HL-60 (cell line): Measurements from ENCODE around the gene PDE4A.

Source experiments
- DNase-seq, 2 experiments: peaks; one replicate each; pipeline ENCODE4 v3.0.0-alpha.2; 2010 to 2020; ENCODE audit warnings: low read depth in 1 of 2, low spot score in 1 of 2
- H3K27ac ChIP-seq: fragments of 250-450 bp; sonication (Bioruptor Pico); replicated peaks from 2 replicates; pipeline ENCODE4 v1.5.1; 2020; ENCODE audit warnings: mild to moderate bottlenecking, moderate library complexity
- H3K27me3 ChIP-seq: fragments of 250-450 bp; sonication (Bioruptor Pico); 2 replicates; pipeline ENCODE4 v1.5.1; 2021; ENCODE audit warnings: mild to moderate bottlenecking, moderate library complexity; ENCODE audit not compliant: insufficient read depth, poor library complexity, severe bottlenecking
- H3K4me3 ChIP-seq: replicated peaks from 2 replicates; pipeline ENCODE4 v1.5.1; 2011; ENCODE audit warnings: mild to moderate bottlenecking, control low read depth, low read length; ENCODE audit not compliant: insufficient read depth
- CTCF ChIP-seq: IDR thresholded peaks from one replicate; pipeline ENCODE4 v1.5.1; 2011; ENCODE audit warnings: low read length, control low read depth, inconsistent platforms; ENCODE audit not compliant: insufficient read depth
- GABPA ChIP-seq: IDR thresholded peaks from 2 replicates; pipeline ENCODE4 v1.6.1; 2012; ENCODE audit warnings: low read depth
- POLR2AphosphoS5 ChIP-seq: IDR thresholded peaks from 2 replicates; pipeline ENCODE4 v1.6.1; 2012; ENCODE audit warnings: low read depth
- SPI1 ChIP-seq: IDR thresholded peaks from 2 replicates; pipeline ENCODE4 v1.6.1; 2012; ENCODE audit warnings: low read depth, mild to moderate bottlenecking, borderline replicate concordance
- TF ChIP-seq, protein P1 (sequence below): IDR thresholded peaks from 2 replicates; pipeline ENCODE4 v1.6.1; 2012; ENCODE audit warnings: low read depth; ENCODE audit not compliant: insufficient replicate concordance

PDE4A gene

DNA sequence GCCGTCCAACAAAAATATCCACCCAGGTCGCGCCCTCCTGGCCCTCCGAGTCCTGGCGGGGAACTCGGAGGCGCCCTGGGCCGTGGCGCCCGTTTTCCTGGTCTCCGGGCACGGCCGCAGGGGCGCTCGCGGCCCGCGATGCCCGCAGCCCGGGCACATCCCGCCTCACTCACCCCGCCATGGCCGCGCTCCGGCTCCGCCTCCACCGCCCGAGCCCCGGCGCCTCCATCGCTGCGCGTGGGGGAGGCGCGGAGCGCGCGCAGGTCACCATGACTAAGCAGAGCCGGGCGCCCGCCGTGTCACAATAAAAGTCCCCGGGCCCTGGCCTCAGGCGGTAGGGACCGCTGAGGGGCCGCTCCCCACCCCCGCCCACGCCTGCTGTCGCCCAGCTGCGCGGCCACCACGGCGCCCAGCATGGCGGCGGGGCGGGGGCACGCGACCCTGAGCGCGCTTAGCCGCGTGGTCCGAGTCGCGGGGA, 82.2 kb downstream of the PDE4A start:
- peak; percentile 90 to 95 for DNase-seq
- H3K4me3 ChIP-seq: peak overlapping the region; percentile 65
- peak overlapping the region; percentile 100 for H3K27ac ChIP-seq
- H3K27me3 ChIP-seq: no peaks in the 10 kb centered on the region
- TF ChIP-seq POLR2AphosphoS5: peak; percentile 75
- no peak for TF ChIP-seq SPI1
- TF ChIP-seq, protein P1, sequence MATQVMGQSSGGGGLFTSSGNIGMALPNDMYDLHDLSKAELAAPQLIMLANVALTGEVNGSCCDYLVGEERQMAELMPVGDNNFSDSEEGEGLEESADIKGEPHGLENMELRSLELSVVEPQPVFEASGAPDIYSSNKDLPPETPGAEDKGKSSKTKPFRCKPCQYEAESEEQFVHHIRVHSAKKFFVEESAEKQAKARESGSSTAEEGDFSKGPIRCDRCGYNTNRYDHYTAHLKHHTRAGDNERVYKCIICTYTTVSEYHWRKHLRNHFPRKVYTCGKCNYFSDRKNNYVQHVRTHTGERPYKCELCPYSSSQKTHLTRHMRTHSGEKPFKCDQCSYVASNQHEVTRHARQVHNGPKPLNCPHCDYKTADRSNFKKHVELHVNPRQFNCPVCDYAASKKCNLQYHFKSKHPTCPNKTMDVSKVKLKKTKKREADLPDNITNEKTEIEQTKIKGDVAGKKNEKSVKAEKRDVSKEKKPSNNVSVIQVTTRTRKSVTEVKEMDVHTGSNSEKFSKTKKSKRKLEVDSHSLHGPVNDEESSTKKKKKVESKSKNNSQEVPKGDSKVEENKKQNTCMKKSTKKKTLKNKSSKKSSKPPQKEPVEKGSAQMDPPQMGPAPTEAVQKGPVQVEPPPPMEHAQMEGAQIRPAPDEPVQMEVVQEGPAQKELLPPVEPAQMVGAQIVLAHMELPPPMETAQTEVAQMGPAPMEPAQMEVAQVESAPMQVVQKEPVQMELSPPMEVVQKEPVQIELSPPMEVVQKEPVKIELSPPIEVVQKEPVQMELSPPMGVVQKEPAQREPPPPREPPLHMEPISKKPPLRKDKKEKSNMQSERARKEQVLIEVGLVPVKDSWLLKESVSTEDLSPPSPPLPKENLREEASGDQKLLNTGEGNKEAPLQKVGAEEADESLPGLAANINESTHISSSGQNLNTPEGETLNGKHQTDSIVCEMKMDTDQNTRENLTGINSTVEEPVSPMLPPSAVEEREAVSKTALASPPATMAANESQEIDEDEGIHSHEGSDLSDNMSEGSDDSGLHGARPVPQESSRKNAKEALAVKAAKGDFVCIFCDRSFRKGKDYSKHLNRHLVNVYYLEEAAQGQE: peak; percentile 66

- Histone ChIP-seq H3K27me3 (no peaks in the 10 kb centered on the region), H3K4me3 (peak within 1 kb of the TSS; percentile 65), H3K27ac (peak within 1 kb of the TSS; percentile 100)
- TF ChIP-seq GABPA: no peak
- TF ChIP-seq POLR2AphosphoS5: no peak; the same call in 1 of the 2 replicates
- no peak for TF ChIP-seq CTCF
- TF ChIP-seq, protein P1: no peak
- no peak for TF ChIP-seq SPI1
- peak; percentile 53 to 74 for DNase-seq
Measured at GRCh38 chr19:10503002-10503789, 82.9 kb downstream of the PDE4A start, which contains the start of gene KEAP1. Gene KEAP1, minus strand, starts transcription at chr19:10503356. Its CDS starts 3,323 bp downstream, at chr19:10500033.

- H3K27ac ChIP-seq: no peak overlapping the region
- peak; percentile 47 to 83 for DNase-seq
- H3K27me3 ChIP-seq: no peaks in the 10 kb centered on the region
- TF ChIP-seq, protein P1: no peak
- TF ChIP-seq GABPA (no peak), CTCF (peak; percentile 73), SPI1 (no peak), POLR2AphosphoS5 (no peak)
- H3K4me3 ChIP-seq: no peak overlapping the region
Measured at GRCh38 chr19:10505583-10506229, 85.4 kb downstream of the PDE4A start.
